ENCODE results near the gene TFR2.

The TFR2 gene

GRCh38 chr7:100641463-100641859 lies at the start of gene TFR2:
Gene TFR2 (minus strand): TSS chr7:100641552. CDS start chr7:100641509, 43 bp downstream.
- Histone ChIP-seq H3K27me3 (ENCODE audit: insufficient read depth, insufficient read length) (no peaks in the 10 kb centered on the region), H3K36me3 (ENCODE audit: insufficient read depth, insufficient read length, low read length) (no peaks in the 10 kb centered on the region), H3K4me3 (ENCODE audit: insufficient read length, low read depth) (no peak within 1 kb of the TSS), H3K4me1 (ENCODE audit: insufficient read depth, insufficient read length) (peaks cover 8% of the 10 kb centered on the region), H3K9ac (ENCODE audit: insufficient read length, low read depth) (peak within 1 kb of the TSS; percentile 21), H3K9me3 (ENCODE audit: insufficient read depth, low read length) (no peaks in the 10 kb centered on the region)
- TF ChIP-seq SUZ12 (IDR thresholded peaks at IDR 0.05; ENCODE audit: extremely low read depth, insufficient read depth, insufficient read length) (no peak), ZNF274 (IDR thresholded peaks at IDR 0.05; ENCODE audit: low read depth, low read length) (no peak), YY1 (IDR thresholded peaks at IDR 0.05; ENCODE audit: insufficient read depth, insufficient read length) (no peak)
- DNase-seq (ENCODE audit: low read depth, low spot score): no peak

GRCh38 chr7:100689230-100690135 lies 48.1 kb upstream of the TFR2 start:
- no peak overlapping the region for H3K4me3 ChIP-seq (ENCODE audit: insufficient read length, low read depth)
- H3K9me3 ChIP-seq (ENCODE audit: insufficient read depth, low read length): peaks cover 10% of the 10 kb centered on the region; the same call in 1 of the 2 replicates
- DNase-seq (ENCODE audit: low read depth, low spot score): no peak
- no peaks in the 10 kb centered on the region for H3K27me3 ChIP-seq (ENCODE audit: insufficient read depth, insufficient read length)
- no peak overlapping the region for H3K9ac ChIP-seq (ENCODE audit: insufficient read length, low read depth)
- no peak for TF ChIP-seq SUZ12 (IDR thresholded peaks at IDR 0.05; ENCODE audit: extremely low read depth, insufficient read depth, insufficient read length)
- TF ChIP-seq YY1 (IDR thresholded peaks at IDR 0.05; ENCODE audit: insufficient read depth, insufficient read length): no peak
- no peak for TF ChIP-seq ZNF274 (IDR thresholded peaks at IDR 0.05; ENCODE audit: low read depth, low read length)
- H3K36me3 ChIP-seq (ENCODE audit: insufficient read depth, insufficient read length, low read length): peaks cover 66% of the 10 kb centered on the region
- peaks cover 11% of the 10 kb centered on the region for H3K4me1 ChIP-seq (ENCODE audit: insufficient read depth, insufficient read length)

- no peak for TF ChIP-seq ZNF274 (IDR thresholded peaks at IDR 0.05; ENCODE audit: low read depth, low read length)
- TF ChIP-seq SUZ12 (IDR thresholded peaks at IDR 0.05; ENCODE audit: extremely low read depth, insufficient read depth, insufficient read length): no peak
- no peak for TF ChIP-seq YY1 (IDR thresholded peaks at IDR 0.05; ENCODE audit: insufficient read depth, insufficient read length)
- Histone ChIP-seq H3K27me3 (ENCODE audit: insufficient read depth, insufficient read length) (no peaks in the 10 kb centered on the region), H3K4me1 (ENCODE audit: insufficient read depth, insufficient read length) (peaks cover 11% of the 10 kb centered on the region), H3K4me3 (ENCODE audit: insufficient read length, low read depth) (no peak overlapping the region), H3K9ac (ENCODE audit: insufficient read length, low read depth) (peak overlapping the region; percentile 32), H3K9me3 (ENCODE audit: insufficient read depth, low read length) (peaks cover 10% of the 10 kb centered on the region; the same call in 1 of the 2 replicates), H3K36me3 (ENCODE audit: insufficient read depth, insufficient read length, low read length) (peaks cover 71% of the 10 kb centered on the region)
- no peak for DNase-seq (ENCODE audit: low read depth, low spot score)
Observed at GRCh38 chr7:100688326-100688860, 47.0 kb upstream of the TFR2 start.

- peaks cover 10% of the 10 kb centered on the region; the same call in 1 of the 2 replicates for H3K9me3 ChIP-seq (ENCODE audit: insufficient read depth, low read length)
- TF ChIP-seq YY1 (IDR thresholded peaks at IDR 0.05; ENCODE audit: insufficient read depth, insufficient read length) (no peak), ZNF274 (IDR thresholded peaks at IDR 0.05; ENCODE audit: low read depth, low read length) (no peak), SUZ12 (IDR thresholded peaks at IDR 0.05; ENCODE audit: extremely low read depth, insufficient read depth, insufficient read length) (no peak)
- no peak for DNase-seq (ENCODE audit: low read depth, low spot score)
- no peaks in the 10 kb centered on the region for H3K27me3 ChIP-seq (ENCODE audit: insufficient read depth, insufficient read length)
- peaks cover 11% of the 10 kb centered on the region for H3K4me1 ChIP-seq (ENCODE audit: insufficient read depth, insufficient read length)
- no peak overlapping the region for H3K4me3 ChIP-seq (ENCODE audit: insufficient read length, low read depth)
- no peak overlapping the region for H3K9ac ChIP-seq (ENCODE audit: insufficient read length, low read depth)
- peaks cover 74% of the 10 kb centered on the region for H3K36me3 ChIP-seq (ENCODE audit: insufficient read depth, insufficient read length, low read length)
Observed at GRCh38 chr7:100687751-100688300, 46.5 kb upstream of the TFR2 start.

- no peak for DNase-seq (ENCODE audit: low read depth, low spot score)
- H3K27me3 ChIP-seq (ENCODE audit: insufficient read depth, insufficient read length): no peaks in the 10 kb centered on the region
Observed at GRCh38 chr7:100687261-100687660, 45.9 kb upstream of the TFR2 start.

GRCh38 chr7:100686822-100687211 lies 45.5 kb upstream of the TFR2 start:
- TF ChIP-seq YY1 (IDR thresholded peaks at IDR 0.05; ENCODE audit: insufficient read depth, insufficient read length): no peak
- no peak for TF ChIP-seq ZNF274 (IDR thresholded peaks at IDR 0.05; ENCODE audit: low read depth, low read length)
- no peak for TF ChIP-seq SUZ12 (IDR thresholded peaks at IDR 0.05; ENCODE audit: extremely low read depth, insufficient read depth, insufficient read length)
- Histone ChIP-seq H3K9me3 (ENCODE audit: insufficient read depth, low read length) (peaks cover 10% of the 10 kb centered on the region; the same call in 1 of the 2 replicates), H3K4me1 (ENCODE audit: insufficient read depth, insufficient read length) (peaks cover 12% of the 10 kb centered on the region), H3K36me3 (ENCODE audit: insufficient read depth, insufficient read length, low read length) (peaks cover 79% of the 10 kb centered on the region), H3K27me3 (ENCODE audit: insufficient read depth, insufficient read length) (no peaks in the 10 kb centered on the region), H3K4me3 (ENCODE audit: insufficient read length, low read depth) (no peak overlapping the region), H3K9ac (ENCODE audit: insufficient read length, low read depth) (no peak overlapping the region)
- DNase-seq (ENCODE audit: low read depth, low spot score): no peak

More at GRCh38 chr7:100687261-100687660, 45.9 kb upstream of the TFR2 start:
- peaks cover 75% of the 10 kb centered on the region for H3K36me3 ChIP-seq (ENCODE audit: insufficient read depth, insufficient read length, low read length)
- H3K9ac ChIP-seq (ENCODE audit: insufficient read length, low read depth): no peak overlapping the region
- no peak for TF ChIP-seq YY1 (IDR thresholded peaks at IDR 0.05; ENCODE audit: insufficient read depth, insufficient read length)
- no peak overlapping the region for H3K4me3 ChIP-seq (ENCODE audit: insufficient read length, low read depth)
- peaks cover 10% of the 10 kb centered on the region; the same call in 1 of the 2 replicates for H3K9me3 ChIP-seq (ENCODE audit: insufficient read depth, low read length)
- peaks cover 11% of the 10 kb centered on the region for H3K4me1 ChIP-seq (ENCODE audit: insufficient read depth, insufficient read length)
